SK-N-SH treated with all-trans-retinoic acid at 6 μM for 48 hours (cell line): ENCODE data around the gene ACOT7.

Source experiments
- ARNTL ChIP-seq: fragments of 450-650 bp; formaldehyde crosslinking; IDR thresholded peaks from 2 replicates; pipeline ENCODE4 v1.5.0; 2020; ENCODE audit warnings: low read depth, mild to moderate bottlenecking, moderate library complexity, borderline replicate concordance
- CSDC2 ChIP-seq: fragments of 250-450 bp; sonication (Bioruptor Pico); IDR thresholded peaks from 2 replicates; pipeline ENCODE4 v1.5.0; 2020; ENCODE audit warnings: mild to moderate bottlenecking, moderate library complexity
- ZFP3 ChIP-seq: fragments of 250-450 bp; sonication (Bioruptor Pico); IDR thresholded peaks from 2 replicates; pipeline ENCODE4 v1.5.0; 2020; ENCODE audit warnings: mild to moderate bottlenecking, moderate library complexity
- TF ChIP-seq, protein P1 (sequence below): fragments of 250-450 bp; sonication (Bioruptor Pico); IDR thresholded peaks from 2 replicates; pipeline ENCODE4 v1.8.0; 2020; ENCODE audit warnings: mild to moderate bottlenecking, moderate library complexity, borderline replicate concordance
- TF ChIP-seq, protein P2 (sequence below): fragments of 250-450 bp; sonication (Bioruptor Pico); IDR thresholded peaks from 2 replicates; pipeline ENCODE4 v1.5.0; 2020; ENCODE audit warnings: mild to moderate bottlenecking, moderate library complexity

DNA sequence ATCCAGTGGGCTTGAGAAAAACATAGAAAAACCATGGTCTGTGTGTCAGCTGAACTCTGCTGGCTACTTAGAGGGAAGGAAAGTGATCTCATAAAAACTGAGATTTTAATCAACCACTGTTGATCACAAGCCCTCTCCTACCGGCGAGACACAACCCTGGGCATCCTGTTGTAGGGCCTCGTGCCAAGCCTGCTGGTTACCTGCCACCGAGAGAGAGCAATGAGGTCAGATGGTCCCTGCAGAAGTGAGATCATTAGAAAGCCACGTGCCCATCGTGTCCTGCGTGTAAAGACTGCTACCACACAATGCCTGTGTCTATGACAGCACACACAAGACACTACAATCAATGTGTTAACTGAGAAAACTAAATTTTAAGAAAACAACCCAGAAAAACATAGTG, 91.0 kb downstream of the ACOT7 start:
- TF ChIP-seq, protein P1, sequence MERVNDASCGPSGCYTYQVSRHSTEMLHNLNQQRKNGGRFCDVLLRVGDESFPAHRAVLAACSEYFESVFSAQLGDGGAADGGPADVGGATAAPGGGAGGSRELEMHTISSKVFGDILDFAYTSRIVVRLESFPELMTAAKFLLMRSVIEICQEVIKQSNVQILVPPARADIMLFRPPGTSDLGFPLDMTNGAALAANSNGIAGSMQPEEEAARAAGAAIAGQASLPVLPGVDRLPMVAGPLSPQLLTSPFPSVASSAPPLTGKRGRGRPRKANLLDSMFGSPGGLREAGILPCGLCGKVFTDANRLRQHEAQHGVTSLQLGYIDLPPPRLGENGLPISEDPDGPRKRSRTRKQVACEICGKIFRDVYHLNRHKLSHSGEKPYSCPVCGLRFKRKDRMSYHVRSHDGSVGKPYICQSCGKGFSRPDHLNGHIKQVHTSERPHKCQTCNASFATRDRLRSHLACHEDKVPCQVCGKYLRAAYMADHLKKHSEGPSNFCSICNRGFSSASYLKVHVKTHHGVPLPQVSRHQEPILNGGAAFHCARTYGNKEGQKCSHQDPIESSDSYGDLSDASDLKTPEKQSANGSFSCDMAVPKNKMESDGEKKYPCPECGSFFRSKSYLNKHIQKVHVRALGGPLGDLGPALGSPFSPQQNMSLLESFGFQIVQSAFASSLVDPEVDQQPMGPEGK (CRISPR knock-in tag), result no peak
- no peak for TF ChIP-seq ZFP3 (CRISPR knock-in tag)
- no peak for TF ChIP-seq CSDC2
- no peak for TF ChIP-seq ARNTL (CRISPR knock-in tag)
- TF ChIP-seq, protein P2, sequence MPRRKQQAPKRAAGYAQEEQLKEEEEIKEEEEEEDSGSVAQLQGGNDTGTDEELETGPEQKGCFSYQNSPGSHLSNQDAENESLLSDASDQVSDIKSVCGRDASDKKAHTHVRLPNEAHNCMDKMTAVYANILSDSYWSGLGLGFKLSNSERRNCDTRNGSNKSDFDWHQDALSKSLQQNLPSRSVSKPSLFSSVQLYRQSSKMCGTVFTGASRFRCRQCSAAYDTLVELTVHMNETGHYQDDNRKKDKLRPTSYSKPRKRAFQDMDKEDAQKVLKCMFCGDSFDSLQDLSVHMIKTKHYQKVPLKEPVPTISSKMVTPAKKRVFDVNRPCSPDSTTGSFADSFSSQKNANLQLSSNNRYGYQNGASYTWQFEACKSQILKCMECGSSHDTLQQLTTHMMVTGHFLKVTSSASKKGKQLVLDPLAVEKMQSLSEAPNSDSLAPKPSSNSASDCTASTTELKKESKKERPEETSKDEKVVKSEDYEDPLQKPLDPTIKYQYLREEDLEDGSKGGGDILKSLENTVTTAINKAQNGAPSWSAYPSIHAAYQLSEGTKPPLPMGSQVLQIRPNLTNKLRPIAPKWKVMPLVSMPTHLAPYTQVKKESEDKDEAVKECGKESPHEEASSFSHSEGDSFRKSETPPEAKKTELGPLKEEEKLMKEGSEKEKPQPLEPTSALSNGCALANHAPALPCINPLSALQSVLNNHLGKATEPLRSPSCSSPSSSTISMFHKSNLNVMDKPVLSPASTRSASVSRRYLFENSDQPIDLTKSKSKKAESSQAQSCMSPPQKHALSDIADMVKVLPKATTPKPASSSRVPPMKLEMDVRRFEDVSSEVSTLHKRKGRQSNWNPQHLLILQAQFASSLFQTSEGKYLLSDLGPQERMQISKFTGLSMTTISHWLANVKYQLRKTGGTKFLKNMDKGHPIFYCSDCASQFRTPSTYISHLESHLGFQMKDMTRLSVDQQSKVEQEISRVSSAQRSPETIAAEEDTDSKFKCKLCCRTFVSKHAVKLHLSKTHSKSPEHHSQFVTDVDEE (CRISPR knock-in tag), result no peak
